Skeletal muscle satellite cell (primary cell): ENCODE measurements around the gene LGALSL.

Source experiments
- H3K27me3 ChIP-seq: 2 replicates; pipeline ENCODE4 v1.7.0; 2013; ENCODE audit warnings: low read length; ENCODE audit not compliant: control insufficient read depth, insufficient read depth
- H3K36me3 ChIP-seq: 2 replicates; pipeline ENCODE4 v1.7.0; 2013; ENCODE audit warnings: mild to moderate bottlenecking, control low read depth, low read length; ENCODE audit not compliant: insufficient read depth
- H3K4me1 ChIP-seq: 2 replicates; pipeline ENCODE4 v1.7.0; 2013; ENCODE audit warnings: low read length; ENCODE audit not compliant: control insufficient read depth, insufficient read depth
- H3K4me2 ChIP-seq: 2 replicates; pipeline ENCODE4 v1.7.0; 2013; ENCODE audit warnings: mild to moderate bottlenecking, low read length
- H3K4me3 ChIP-seq: 2 replicates; pipeline ENCODE4 v1.7.0; 2013; ENCODE audit warnings: low read length
- H3K9ac ChIP-seq: 2 replicates; pipeline ENCODE4 v1.7.0; 2013; ENCODE audit warnings: mild to moderate bottlenecking, low read depth, low read length, moderate library complexity
- H3K9me3 ChIP-seq: replicated peaks from 2 replicates; pipeline ENCODE4 v1.7.0; 2013; ENCODE audit warnings: mild to moderate bottlenecking, control low read depth, low read length

Gene LGALSL

DNA sequence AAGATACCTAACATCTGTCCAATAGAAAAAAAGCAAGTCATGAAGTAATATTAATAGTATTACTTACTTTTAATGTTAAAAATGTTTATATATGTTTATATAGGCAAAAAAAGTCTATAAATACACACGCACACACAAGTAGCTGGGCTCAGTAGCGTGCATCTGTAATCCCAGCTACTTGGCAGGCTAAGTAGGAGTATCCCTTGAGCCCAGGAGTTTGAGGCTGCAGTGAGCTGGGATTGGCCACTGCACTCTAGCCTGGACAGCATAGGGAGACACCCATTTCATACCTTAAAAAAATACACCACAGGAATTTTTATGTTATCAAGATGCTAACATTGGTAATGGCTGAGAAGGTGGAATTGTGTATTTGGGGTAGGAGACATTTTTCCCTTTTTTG lies 52.7 kb downstream of the LGALSL start:
- Histone ChIP-seq H3K9me3 (no peaks in the 10 kb centered on the region), H3K9ac (no peak overlapping the region), H3K36me3 (no peaks in the 10 kb centered on the region), H3K4me3 (no peak overlapping the region), H3K27me3 (peaks cover 43% of the 10 kb centered on the region), H3K4me1 (no peaks in the 10 kb centered on the region), H3K4me2 (no peak overlapping the region)
